ENCODE results near the gene PLA2G15. TPM values are rescaled to one million over a fixed set of nuclear protein-coding genes. Genes with fewer than 3 reads are reported as not detected.

The PLA2G15 gene
- total RNA-seq, 3 donors from 2014 or later (not counting 1 experiment from before 2014, with no cell fraction given) = 5.6 to 13.0 (median 12.7) TPM

DNA sequence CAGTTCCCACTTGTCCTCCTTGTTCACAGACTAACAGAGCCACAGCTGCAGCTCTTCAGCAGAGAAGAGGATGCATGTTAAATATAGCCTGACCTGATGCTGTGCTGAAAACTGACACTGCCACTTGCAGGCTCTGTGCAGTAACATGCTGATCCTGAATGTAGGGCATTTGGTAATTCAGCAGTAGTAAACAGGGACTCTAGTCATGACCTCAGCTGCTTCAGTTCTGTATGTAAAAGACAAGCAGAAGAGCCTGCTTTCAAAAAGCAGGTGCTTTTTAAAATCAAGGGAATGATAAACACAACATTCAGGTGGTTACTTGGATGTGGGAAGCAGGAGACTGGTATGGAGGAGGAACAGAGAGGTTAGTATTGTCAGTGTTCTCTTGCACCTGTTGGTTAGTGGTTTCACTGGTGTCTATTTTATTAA is 43.1 kb upstream of the PLA2G15 start:
- Histone ChIP-seq H3K9me3 (ENCODE audit: control insufficient read depth, insufficient read depth, low read length) (no peaks in the 10 kb centered on the region), H3K27ac (ENCODE audit: low read length) (no peak overlapping the region), H3K4me1 (ENCODE audit: control insufficient read depth, insufficient read depth, low read length) (no peaks in the 10 kb centered on the region), H3K4me3 (ENCODE audit: low read length) (no peak overlapping the region), H3K36me3 (ENCODE audit: control insufficient read depth, insufficient read depth, low read length) (peaks cover 17% of the 10 kb centered on the region), H3K27me3 (ENCODE audit: control insufficient read depth, insufficient read depth, low read length) (no peaks in the 10 kb centered on the region)
- Mint-ChIP-seq H3K9me3 (no peaks in the 10 kb centered on the region), H3K36me3 (no peaks in the 10 kb centered on the region), H3K4me3 (no peak overlapping the region), H3K27me3 (ENCODE audit: low read depth in 2 of 2) (no peaks in the 10 kb centered on the region), H3K4me1 (peaks cover 24 to 30% of the 10 kb centered on the region in 2 donors), H3K27ac (peak overlapping the region; percentile 67 to 79)
- DNase-seq (no peak), ATAC-seq (no peak)
- intact Hi-C loops (cut with micrococcal nuclease) = no loop called here
- TF ChIP-seq CTCF (IDR thresholded peaks at IDR 0.05) = no peak

- no peaks in the 10 kb centered on the region for H3K27me3 ChIP-seq (ENCODE audit: control insufficient read depth, insufficient read depth, low read length)
- Mint-ChIP-seq H3K4me3 (no peak overlapping the region), H3K4me1 (peaks cover 22 to 24% of the 10 kb centered on the region in 2 donors), H3K27ac (peak overlapping the region; percentile 51 to 75), H3K9me3 (no peaks in the 10 kb centered on the region), H3K27me3 (ENCODE audit: low read depth in 2 of 2) (no peaks in the 10 kb centered on the region), H3K36me3 (no peaks in the 10 kb centered on the region)
- H3K9me3 ChIP-seq (ENCODE audit: control insufficient read depth, insufficient read depth, low read length) = no peaks in the 10 kb centered on the region
- peaks cover 12% of the 10 kb centered on the region for H3K36me3 ChIP-seq (ENCODE audit: control insufficient read depth, insufficient read depth, low read length)
- TF ChIP-seq CTCF (IDR thresholded peaks at IDR 0.05) = no peak
- intact Hi-C loops (cut with micrococcal nuclease) = no loop called here
- H3K4me3 ChIP-seq (ENCODE audit: low read length) = no peak overlapping the region
- WGBS (ENCODE audit: insufficient coverage) = 81% methylated on average over 1 of the region's 2 CpGs
- ATAC-seq = no peak
- DNase-seq = no peak
- H3K27ac ChIP-seq (ENCODE audit: low read length) = no peak overlapping the region
- peaks cover 3% of the 10 kb centered on the region for H3K4me1 ChIP-seq (ENCODE audit: control insufficient read depth, insufficient read depth, low read length)
Observed at GRCh38 chr16:68206245-68206644, 38.9 kb upstream of the PLA2G15 start.

- no peaks in the 10 kb centered on the region for H3K4me1 ChIP-seq (ENCODE audit: control insufficient read depth, insufficient read depth, low read length)
- Mint-ChIP-seq H3K4me1 (peaks cover 24 to 32% of the 10 kb centered on the region in 2 donors), H3K27ac (peak overlapping the region; percentile 45 to 64), H3K9me3 (no peaks in the 10 kb centered on the region), H3K27me3 (ENCODE audit: low read depth in 2 of 2) (no peaks in the 10 kb centered on the region), H3K36me3 (peaks cover 5% of the 10 kb centered on the region), H3K4me3 (no peak overlapping the region)
- H3K4me3 ChIP-seq (ENCODE audit: low read length) = no peak overlapping the region
- 96% methylated on average over 2 of the region's 3 CpGs for WGBS (ENCODE audit: insufficient coverage)
- no peak for TF ChIP-seq CTCF (IDR thresholded peaks at IDR 0.05)
- no peaks in the 10 kb centered on the region for H3K9me3 ChIP-seq (ENCODE audit: control insufficient read depth, insufficient read depth, low read length)
- H3K27me3 ChIP-seq (ENCODE audit: control insufficient read depth, insufficient read depth, low read length) = no peaks in the 10 kb centered on the region
- ATAC-seq = no peak
- no peak for DNase-seq
- no peak overlapping the region for H3K27ac ChIP-seq (ENCODE audit: low read length)
- peaks cover 17% of the 10 kb centered on the region for H3K36me3 ChIP-seq (ENCODE audit: control insufficient read depth, insufficient read depth, low read length)
- intact Hi-C loops (cut with micrococcal nuclease) = no loop called here
Observed at GRCh38 chr16:68214726-68215125, 30.4 kb upstream of the PLA2G15 start.

GRCh38 chr16:68215302-68215701 is 29.9 kb upstream of the PLA2G15 start:
- Histone ChIP-seq H3K36me3 (ENCODE audit: control insufficient read depth, insufficient read depth, low read length) (peaks cover 17% of the 10 kb centered on the region), H3K4me1 (ENCODE audit: control insufficient read depth, insufficient read depth, low read length) (no peaks in the 10 kb centered on the region), H3K9me3 (ENCODE audit: control insufficient read depth, insufficient read depth, low read length) (no peaks in the 10 kb centered on the region), H3K27ac (ENCODE audit: low read length) (no peak overlapping the region), H3K27me3 (ENCODE audit: control insufficient read depth, insufficient read depth, low read length) (no peaks in the 10 kb centered on the region), H3K4me3 (ENCODE audit: low read length) (no peak overlapping the region)
- WGBS (ENCODE audit: insufficient coverage) = 96% methylated on average over 1 of the region's 1 CpG
- no peak for TF ChIP-seq CTCF (IDR thresholded peaks at IDR 0.05)
- intact Hi-C loops (cut with micrococcal nuclease) = no loop called here
- DNase-seq = no peak
- ATAC-seq = no peak
- Mint-ChIP-seq H3K36me3 (peaks cover 5% of the 10 kb centered on the region), H3K4me3 (no peak overlapping the region), H3K4me1 (peaks cover 29 to 36% of the 10 kb centered on the region in 2 donors), H3K27me3 (ENCODE audit: low read depth in 2 of 2) (no peaks in the 10 kb centered on the region), H3K27ac (peak overlapping the region; percentile 45 to 64), H3K9me3 (no peaks in the 10 kb centered on the region)
